Mucosa of rectum (tissue), 2 donors: ENCODE results near the gene PBOV1.

ENCODE experiments used
- H3K27ac ChIP-seq, 2 donors: one replicate each; pipeline ENCODE4 v1.7.0; 2013; ENCODE audit warnings: inconsistent platforms in 2 of 2, low read depth in 2 of 2, low read length in 2 of 2
- H3K27me3 ChIP-seq, 2 donors: one replicate each; pipeline ENCODE4 v1.7.0; 2013; ENCODE audit warnings: low read length in 2 of 2; ENCODE audit not compliant: control insufficient read depth in 2 of 2, insufficient read depth in 2 of 2
- H3K36me3 ChIP-seq, 2 donors: one replicate each; pipeline ENCODE4 v1.7.0; 2013; ENCODE audit warnings: low read length in 2 of 2; ENCODE audit not compliant: control insufficient read depth in 2 of 2, insufficient read depth in 2 of 2
- H3K4me1 ChIP-seq, 2 donors: one replicate each; pipeline ENCODE4 v1.7.0; 2013; ENCODE audit warnings: low read length in 2 of 2, mild to moderate bottlenecking in 1 of 2; ENCODE audit not compliant: control insufficient read depth in 2 of 2, insufficient read depth in 2 of 2
- H3K4me3 ChIP-seq, 2 donors: one replicate each; pipeline ENCODE4 v1.7.0; 2013; ENCODE audit warnings: low read length in 2 of 2
- H3K9ac ChIP-seq, 2 donors: one replicate each; pipeline ENCODE4 v1.7.0; 2013; ENCODE audit warnings: low read length in 2 of 2, low read depth in 1 of 2, mild to moderate bottlenecking in 1 of 2
- H3K9me3 ChIP-seq, 2 donors: one replicate each; pipeline ENCODE4 v1.7.0; 2013; ENCODE audit warnings: low read length in 2 of 2; ENCODE audit not compliant: control insufficient read depth in 2 of 2
- donor health status: healthy.
- donor health status: Normal muscosa, but diverticular disease.

The PBOV1 gene

GRCh38 chr6:138240476-138241245 is 22.4 kb upstream of the PBOV1 start:
- Histone ChIP-seq H3K27me3 (no peaks in the 10 kb centered on the region), H3K4me1 (no peaks in the 10 kb centered on the region), H3K36me3 (peaks cover 0 to 2% of the 10 kb centered on the region in 2 donors), H3K9me3 (no peaks in the 10 kb centered on the region), H3K4me3 (no peak overlapping the region), H3K27ac (no peak overlapping the region), H3K9ac (no peak overlapping the region)

GRCh38 chr6:138239774-138240173 is 21.5 kb upstream of the PBOV1 start:
- Histone ChIP-seq H3K9ac (no peak overlapping the region), H3K27me3 (no peaks in the 10 kb centered on the region), H3K36me3 (no peaks in the 10 kb centered on the region), H3K9me3 (no peaks in the 10 kb centered on the region), H3K4me3 (no peak overlapping the region), H3K27ac (no peak overlapping the region), H3K4me1 (no peaks in the 10 kb centered on the region)

- H3K4me1 ChIP-seq: no peaks in the 10 kb centered on the region
- H3K27ac ChIP-seq: no peak overlapping the region
- no peak overlapping the region for H3K4me3 ChIP-seq
- H3K9ac ChIP-seq: no peak overlapping the region
- no peaks in the 10 kb centered on the region for H3K9me3 ChIP-seq
- H3K36me3 ChIP-seq: no peaks in the 10 kb centered on the region
- H3K27me3 ChIP-seq: no peaks in the 10 kb centered on the region
Measured at GRCh38 chr6:138238368-138238767, 20.1 kb upstream of the PBOV1 start.

GRCh38 chr6:138237463-138237862 is 19.2 kb upstream of the PBOV1 start:
- Histone ChIP-seq H3K36me3 (no peaks in the 10 kb centered on the region), H3K4me1 (peaks cover 0 to under 1% of the 10 kb centered on the region in 2 donors), H3K27ac (no peak overlapping the region), H3K9me3 (no peaks in the 10 kb centered on the region), H3K4me3 (no peak overlapping the region), H3K27me3 (no peaks in the 10 kb centered on the region), H3K9ac (no peak overlapping the region)

GRCh38 chr6:138235693-138236092 is 17.4 kb upstream of the PBOV1 start:
- Histone ChIP-seq H3K36me3 (no peaks in the 10 kb centered on the region), H3K9me3 (no peaks in the 10 kb centered on the region), H3K27me3 (no peaks in the 10 kb centered on the region), H3K9ac (no peak overlapping the region), H3K27ac (no peak overlapping the region), H3K4me3 (no peak overlapping the region), H3K4me1 (peaks cover 3 to 12% of the 10 kb centered on the region in 2 donors)

- no peak overlapping the region for H3K9ac ChIP-seq
- no peak overlapping the region for H3K27ac ChIP-seq
- H3K4me1 ChIP-seq: peaks cover 3 to 12% of the 10 kb centered on the region in 2 donors
- no peak overlapping the region for H3K4me3 ChIP-seq
- H3K27me3 ChIP-seq: no peaks in the 10 kb centered on the region
- H3K36me3 ChIP-seq: no peaks in the 10 kb centered on the region
- no peaks in the 10 kb centered on the region for H3K9me3 ChIP-seq
Measured at GRCh38 chr6:138235205-138235604, 16.9 kb upstream of the PBOV1 start.

- no peaks in the 10 kb centered on the region for H3K27me3 ChIP-seq
- H3K4me1 ChIP-seq: peaks cover 3 to 12% of the 10 kb centered on the region in 2 donors
- H3K9me3 ChIP-seq: no peaks in the 10 kb centered on the region
- no peak overlapping the region for H3K4me3 ChIP-seq
- no peak overlapping the region for H3K27ac ChIP-seq
- no peak overlapping the region for H3K9ac ChIP-seq
- no peaks in the 10 kb centered on the region for H3K36me3 ChIP-seq
Measured at GRCh38 chr6:138234363-138234762, 16.1 kb upstream of the PBOV1 start.

GRCh38 chr6:138231381-138231886 is 13.1 kb upstream of the PBOV1 start:
- peak overlapping the region; percentile 43 to 78 for H3K27ac ChIP-seq
- no peaks in the 10 kb centered on the region for H3K9me3 ChIP-seq
- peaks cover 10 to 17% of the 10 kb centered on the region in 2 donors for H3K4me1 ChIP-seq

GRCh38 chr6:138230759-138231380 is 12.6 kb upstream of the PBOV1 start:
- H3K4me1 ChIP-seq: peaks cover 13 to 17% of the 10 kb centered on the region in 2 donors
- H3K9ac ChIP-seq: peak overlapping the region in 1 of 2 donors; percentile 25
- H3K27me3 ChIP-seq: no peaks in the 10 kb centered on the region
- no peaks in the 10 kb centered on the region for H3K36me3 ChIP-seq
- no peak overlapping the region for H3K4me3 ChIP-seq
- H3K27ac ChIP-seq: peak overlapping the region; percentile 43 to 78
- no peaks in the 10 kb centered on the region for H3K9me3 ChIP-seq

More at GRCh38 chr6:138231381-138231886, 13.1 kb upstream of the PBOV1 start:
- peak overlapping the region in 1 of 2 donors; percentile 25 for H3K9ac ChIP-seq
- H3K4me3 ChIP-seq: no peak overlapping the region
- H3K27me3 ChIP-seq: no peaks in the 10 kb centered on the region
- H3K36me3 ChIP-seq: no peaks in the 10 kb centered on the region

GRCh38 chr6:138230221-138230620 is 11.9 kb upstream of the PBOV1 start:
- Histone ChIP-seq H3K36me3 (no peaks in the 10 kb centered on the region), H3K9me3 (no peaks in the 10 kb centered on the region), H3K4me1 (peaks cover 13 to 17% of the 10 kb centered on the region in 2 donors), H3K27ac (peak overlapping the region in 1 of 2 donors; percentile 22), H3K27me3 (no peaks in the 10 kb centered on the region), H3K9ac (peak overlapping the region in 1 of 2 donors; percentile 2), H3K4me3 (no peak overlapping the region)
